GM21825 (cell line): ENCODE results near the gene KRT25.

Experiments
- ATAC-seq: cut with Tn5 transposase; IDR thresholded peaks from one replicate; pipeline ENCODE4 v1.9.1; 2021; ENCODE audit warnings: mild to moderate bottlenecking, moderate library complexity; ENCODE audit not compliant: unreplicated experiment

Gene KRT25

GRCh38 chr17:40699371-40699770 is 55.8 kb downstream of the KRT25 start:
- ATAC-seq, result no peak
